B cell (primary cell): ENCODE results near the gene NELL2. TPM values are rescaled to one million over a fixed set of nuclear protein-coding genes. Genes with fewer than 3 reads are reported as not detected.

ENCODE experiments used
- ATAC-seq: fragments of 200-7000 bp; cut with Tn5 transposase; one replicate; pipeline ENCODE4 v1.10.0; 2021; ENCODE audit warnings: low read depth, mild to moderate bottlenecking, moderate number of reproducible peaks, moderate library complexity
- CTCF ChIA-PET: fragments of 350-600 bp; sonication (Branson Sonifier 250); formaldehyde crosslinking; loops from one replicate; lab custom pipeline; 2021; ENCODE audit warnings: antibody characterized with exemption, inconsistent platforms; lab: Charles Lee
- POLR2A ChIA-PET: fragments of 350-600 bp; sonication (Branson Sonifier 250); formaldehyde crosslinking; loops from one replicate; lab custom pipeline; 2021; ENCODE audit warnings: antibody characterized with exemption; lab: Charles Lee
- DNase-seq: peaks from one replicate; pipeline ENCODE4 v3.0.0; 2013
- H2AFZ ChIP-seq: 2 replicates; pipeline ENCODE4 v1.6.1; 2012; ENCODE audit warnings: mild to moderate bottlenecking, low read depth, low read length; ENCODE audit not compliant: insufficient read depth, poor library complexity, severe bottlenecking
- H3K27ac ChIP-seq, 2 donors: 1 replicate in 1 of 2; 2 replicates in 1 of 2; pipeline ENCODE4 v1.5.1; 2012 to 2013; ENCODE audit warnings: low read length in 2 of 2, mild to moderate bottlenecking in 2 of 2, moderate library complexity in 1 of 2
- H3K27me3 ChIP-seq, 4 experiments: fragments of 200-600 bp in 1 of 4; sonication (generic) in 1 of 4; replicated peaks in 1 of 4; 1 replicate in 2 of 4; 2 replicates in 2 of 4; pipeline versions ENCODE4 v1.6.1 to v1.7.0; 2013 to 2016; ENCODE audit warnings: low read length in 3 of 4, mild to moderate bottlenecking in 2 of 4, mixed read lengths in 1 of 4, moderate library complexity in 1 of 4; ENCODE audit not compliant: insufficient read depth in 4 of 4, control insufficient read depth in 3 of 4; ENCODE audit errors: control extremely low read depth in 1 of 4
- H3K36me3 ChIP-seq, 2 experiments: replicated peaks in 1 of 2; 1 replicate in 1 of 2; 2 replicates in 1 of 2; pipeline versions ENCODE4 v1.6.1 to v1.7.1; 2013; ENCODE audit warnings: low read length in 1 of 2; ENCODE audit not compliant: insufficient read depth in 2 of 2, control insufficient read depth in 1 of 2; ENCODE audit errors: control extremely low read depth in 1 of 2, extremely low read depth in 1 of 2
- H3K4me1 ChIP-seq, 2 donors: fragments of 200-600 bp in 1 of 2; sonication (generic) in 1 of 2; 1 replicate in 1 of 2; 2 replicates in 1 of 2; pipeline versions ENCODE4 v1.5.1 to v1.6.1; 2013 to 2017; ENCODE audit warnings: low read length in 2 of 2; ENCODE audit not compliant: control insufficient read depth in 2 of 2, insufficient read depth in 2 of 2
- H3K4me2 ChIP-seq: replicated peaks from 2 replicates; pipeline ENCODE3; 2012; ENCODE audit warnings: mild to moderate bottlenecking, low read depth, low read length; ENCODE audit not compliant: poor library complexity, severe bottlenecking
- H3K4me3 ChIP-seq, 5 experiments: fragments of 200-600 bp in 1 of 5; sonication (generic) in 1 of 5; 1 replicate in 3 of 5; 2 replicates in 2 of 5; pipeline versions ENCODE4 v1.5.1 to v1.7.0; 2011 to 2016; ENCODE audit warnings: low read length in 4 of 5, mild to moderate bottlenecking in 4 of 5, low read depth in 2 of 5, control low read depth in 1 of 5, moderate library complexity in 1 of 5; ENCODE audit not compliant: insufficient read depth in 1 of 5; ENCODE audit errors: control extremely low read depth in 1 of 5, extremely low read depth in 1 of 5
- H3K79me2 ChIP-seq: fragments of 200-600 bp; sonication (generic); one replicate; pipeline ENCODE4 v1.6.0; 2016; ENCODE audit warnings: low read length; ENCODE audit not compliant: control insufficient read depth, insufficient read depth
- H3K9ac ChIP-seq: fragments of 200-600 bp; sonication (generic); 2 replicates; pipeline ENCODE4 v1.6.1; 2017; ENCODE audit warnings: mild to moderate bottlenecking, low read length, moderate library complexity
- H3K9me3 ChIP-seq, 3 donors: one replicate each; pipeline versions ENCODE4 v1.6.1 to v1.7.1; 2013; ENCODE audit warnings: low read length in 2 of 3; ENCODE audit not compliant: control insufficient read depth in 2 of 3, insufficient read depth in 1 of 3; ENCODE audit errors: control extremely low read depth in 1 of 3
- H4K20me1 ChIP-seq: 2 replicates; pipeline ENCODE4 v1.6.0; 2012; ENCODE audit warnings: mild to moderate bottlenecking, low read length; ENCODE audit not compliant: insufficient read depth, control insufficient read depth, poor library complexity, severe bottlenecking
- H3K27ac Mint-ChIP-seq: one replicate; pipeline ENCODE4 v1.8.0; 2021; ENCODE audit warnings: mixed read lengths
- H3K27me3 Mint-ChIP-seq: one replicate; pipeline ENCODE4 v1.8.0; 2021; ENCODE audit warnings: mixed read lengths
- H3K4me1 Mint-ChIP-seq: one replicate; pipeline ENCODE4 v1.8.0; 2021; ENCODE audit warnings: mixed read lengths
- H3K4me3 Mint-ChIP-seq: one replicate; pipeline ENCODE4 v1.8.0; 2021; ENCODE audit warnings: mixed read lengths
- H3K9me3 Mint-ChIP-seq: one replicate; pipeline ENCODE4 v1.8.0; 2022; ENCODE audit warnings: mixed read lengths; ENCODE audit not compliant: insufficient read depth
- CTCF ChIP-seq: fragments of 200-600 bp; IDR thresholded peaks from one replicate; pipeline ENCODE4 v1.8.0; 2022; ENCODE audit warnings: antibody characterized with exemption, mild to moderate bottlenecking
- EZH2 ChIP-seq: IDR thresholded peaks from 2 replicates; pipeline ENCODE4 v1.6.1; 2012; ENCODE audit warnings: borderline replicate concordance, low read depth, mild to moderate bottlenecking, moderate library complexity, low read length; ENCODE audit not compliant: insufficient read depth, poor library complexity, severe bottlenecking
- WGBS: methylation state at CpG from one replicate; pipeline ENCODE4 v1.1.5; 2013; ENCODE audit warnings: missing lambda C conversion rate; ENCODE audit not compliant: insufficient coverage; 5-methylcytosine and 5-hydroxymethylcytosine counted together
- intact Hi-C: fragments of 100-400 bp; cut with micrococcal nuclease; formaldehyde crosslinking; loops from one replicate; pipeline ENCODE4 v1.10.0; 2022
- polyA plus RNA-seq: library from polyadenylated mRNA; depleted of rRNA; stranded (reverse); fragments of >200 nt; gene quantifications from 2 replicates; pipeline ENCODE4 v1.2.3, GENCODE V29; 2012
- total RNA-seq, 2 donors: library from RNA; stranded (reverse); fragments of 120-200 nt in 1 of 2; gene quantifications; 1 replicate in 1 of 2; 2 replicates in 1 of 2; pipeline versions ENCODE4 v1.2.3 to v1.2.4, GENCODE V29; 2013 to 2022

NELL2 gene
- total and polyA plus RNA-seq, 2 donors (not counting 1 experiment from before 2014, with no cell fraction given) = 0.22 TPM; not detected in 1

- no peak overlapping the region for H3K27ac Mint-ChIP-seq
- H3K9ac ChIP-seq = no peak overlapping the region
- H3K27me3 Mint-ChIP-seq = no peaks in the 10 kb centered on the region
- H3K4me3 Mint-ChIP-seq = no peak overlapping the region
- H3K36me3 ChIP-seq = no peaks in the 10 kb centered on the region
- H3K79me2 ChIP-seq = no peaks in the 10 kb centered on the region
- no peaks in the 10 kb centered on the region for H4K20me1 ChIP-seq
- ChIA-PET CTCF (no interaction called here), POLR2A (no interaction called here)
- no peak for TF ChIP-seq CTCF
- no peak for TF ChIP-seq EZH2
- no peaks in the 10 kb centered on the region for H3K27me3 ChIP-seq
- no peaks in the 10 kb centered on the region for H3K9me3 ChIP-seq
- no peaks in the 10 kb centered on the region for H3K4me1 ChIP-seq
- no CpG with 5 or more reads among the region's 1 CpG for WGBS
- no peak for ATAC-seq
- H2AFZ ChIP-seq = no peak overlapping the region
- no peak overlapping the region for H3K27ac ChIP-seq
- no peak for DNase-seq
- no peak overlapping the region for H3K4me3 ChIP-seq
- intact Hi-C loops = no loop called here
- no peaks in the 10 kb centered on the region for H3K4me1 Mint-ChIP-seq
- H3K9me3 Mint-ChIP-seq = no peaks in the 10 kb centered on the region
- no peak overlapping the region for H3K4me2 ChIP-seq
Observed at GRCh38 chr12:44588651-44589050, 287.5 kb downstream of the NELL2 start.

- Histone ChIP-seq H3K36me3 (no peaks in the 10 kb centered on the region), H3K4me3 (no peak overlapping the region), H3K4me2 (no peak overlapping the region), H3K4me1 (no peaks in the 10 kb centered on the region), H3K27me3 (no peaks in the 10 kb centered on the region), H3K9me3 (no peaks in the 10 kb centered on the region), H4K20me1 (no peaks in the 10 kb centered on the region), H3K9ac (no peak overlapping the region), H3K27ac (no peak overlapping the region), H3K79me2 (no peaks in the 10 kb centered on the region), H2AFZ (no peak overlapping the region)
- ChIA-PET POLR2A (no interaction called here), CTCF (no interaction called here)
- Mint-ChIP-seq H3K9me3 (no peaks in the 10 kb centered on the region), H3K27me3 (peaks cover 3% of the 10 kb centered on the region), H3K4me1 (no peaks in the 10 kb centered on the region), H3K27ac (no peak overlapping the region), H3K4me3 (no peak overlapping the region)
- WGBS = no CpG with 5 or more reads among the region's 2 CpGs
- DNase-seq = no peak
- ATAC-seq = no peak
- intact Hi-C loops = no loop called here
- TF ChIP-seq CTCF = no peak
- no peak for TF ChIP-seq EZH2
Observed at GRCh38 chr12:44584625-44585024, 291.5 kb downstream of the NELL2 start.
